Endothelial cell of umbilical vein (primary cell): Measurements from ENCODE around the gene RGS8. TPM values are rescaled to one million over a fixed set of nuclear protein-coding genes. Genes with fewer than 3 reads are reported as not detected.

Source experiments
- BruUV-seq: library from RNA; stranded (reverse); fragments of 400-500 nt; replicated peaks from 2 replicates; lab custom pipeline; 2021; lab: Mats Ljungman, UMichigan
- CTCF ChIA-PET: fragments of 300-600, 350-600 bp; sonication (Branson Sonifier 250); formaldehyde crosslinking; loops from one replicate; lab custom pipeline; 2021; ENCODE audit warnings: antibody characterized with exemption, inconsistent platforms; lab: Charles Lee
- POLR2A ChIA-PET: fragments of 300-600, 350-600 bp; sonication (Branson Sonifier 250); formaldehyde crosslinking; loops from one replicate; lab custom pipeline; 2021; ENCODE audit warnings: antibody characterized with exemption, inconsistent platforms; lab: Charles Lee
- DNase-seq: peaks from one replicate; pipeline ENCODE4 v3.0.0-alpha.2; 2011; ENCODE audit warnings: low read depth, low spot score
- FAIRE-seq: peaks from 2 replicates; lab custom pipeline; 2011; peaks lifted over from hg19 to GRCh38; lab: Jason Lieb, UNC
- H2AFZ ChIP-seq: 2 replicates; pipeline ENCODE4 v1.6.0; 2012; ENCODE audit warnings: low read depth, low read length, control low read depth, inconsistent platforms
- H3K27ac ChIP-seq: 2 replicates; pipeline ENCODE4 v1.5.1; 2011; ENCODE audit warnings: low read depth, mild to moderate bottlenecking, control low read depth, low read length, moderate library complexity; ENCODE audit not compliant: insufficient read depth
- H3K27me3 ChIP-seq, 2 experiments: 2 replicates each; pipeline versions ENCODE4 v1.6.0 to v1.6.1; 2011; ENCODE audit warnings: low read length in 2 of 2, mixed read lengths in 1 of 2; ENCODE audit not compliant: control insufficient read depth in 2 of 2, insufficient read depth in 2 of 2
- H3K36me3 ChIP-seq, 2 experiments: 2 replicates in 1 of 2; 3 replicates in 1 of 2; pipeline ENCODE4 v1.5.1; 2011; ENCODE audit warnings: low read length in 2 of 2, mild to moderate bottlenecking in 1 of 2, moderate library complexity in 1 of 2; ENCODE audit not compliant: control insufficient read depth in 2 of 2, insufficient read depth in 2 of 2; ENCODE audit errors: extremely low read depth in 1 of 2
- H3K4me1 ChIP-seq: 3 replicates; pipeline ENCODE4 v1.5.1; 2011; ENCODE audit warnings: mild to moderate bottlenecking, low read length; ENCODE audit not compliant: control insufficient read depth, insufficient read depth; ENCODE audit errors: extremely low read depth
- H3K4me2 ChIP-seq: 2 replicates; pipeline ENCODE4 v1.6.1; 2011; ENCODE audit warnings: low read length, control low read depth, mixed read lengths; ENCODE audit not compliant: insufficient read depth
- H3K4me3 ChIP-seq, 3 experiments: fragments of 200-600 bp in 1 of 3; sonication (generic), shearing (Covaris generic) in 1 of 3; replicated peaks in 1 of 3; 2 replicates each; pipeline ENCODE4 v1.5.1; 2011 to 2016; ENCODE audit warnings: control low read depth in 3 of 3, low read length in 3 of 3, mild to moderate bottlenecking in 2 of 3, inconsistent platforms in 1 of 3, low read depth in 1 of 3, moderate library complexity in 1 of 3; ENCODE audit not compliant: insufficient read depth in 1 of 3
- H3K79me2 ChIP-seq: 2 replicates; pipeline ENCODE4 v1.6.0; 2012; ENCODE audit warnings: low read length, inconsistent platforms; ENCODE audit not compliant: control insufficient read depth, insufficient read depth
- H3K9ac ChIP-seq: replicated peaks from 2 replicates; pipeline ENCODE3; 2011; ENCODE audit warnings: low read length, control low read depth; ENCODE audit not compliant: insufficient read depth; ENCODE audit errors: extremely low read depth
- H3K9me1 ChIP-seq: replicated peaks from 3 replicates; pipeline ENCODE4 v1.6.0; 2011; ENCODE audit warnings: mild to moderate bottlenecking, low read length; ENCODE audit not compliant: control insufficient read depth, insufficient read depth; ENCODE audit errors: extremely low read depth
- H3K9me3 ChIP-seq: replicated peaks from 2 replicates; pipeline ENCODE4 v1.5.1; 2012; ENCODE audit warnings: low read length, inconsistent platforms; ENCODE audit not compliant: control insufficient read depth, insufficient read depth
- H4K20me1 ChIP-seq: replicated peaks from 2 replicates; pipeline ENCODE3; 2011; ENCODE audit warnings: mild to moderate bottlenecking, low read length; ENCODE audit not compliant: control insufficient read depth, insufficient read depth; ENCODE audit errors: extremely low read depth
- EZH2 ChIP-seq: IDR thresholded peaks from 2 replicates; pipeline ENCODE4 v1.6.1; 2012; ENCODE audit warnings: borderline replicate concordance, low read depth, mild to moderate bottlenecking, moderate library complexity, low read length, inconsistent platforms; ENCODE audit not compliant: severe bottlenecking
- FOS ChIP-seq: IDR thresholded peaks from 2 replicates; pipeline ENCODE4 v1.6.1; 2011; ENCODE audit warnings: mild to moderate bottlenecking, low read length, moderate library complexity, borderline replicate concordance; ENCODE audit not compliant: insufficient read depth
- dilution Hi-C: fragments of 300-500 bp; cut with MboI; formaldehyde crosslinking; loops from one replicate; pipeline ENCODE4 v1.15.0; 2019; ENCODE audit warnings: low sequenced_read_pairs; ENCODE audit not compliant: extremely low pct_ligation_motif_present
- intact Hi-C: fragments of 100-400 bp; cut with micrococcal nuclease; formaldehyde crosslinking; loops from one replicate; pipeline ENCODE4 v1.10.0; 2022
- polyA plus RNA-seq, 4 experiments: library from polyadenylated mRNA; depleted of rRNA in 3 of 4; stranded (reverse) in 3 of 4; unstranded in 1 of 4; fragments of >200 nt; gene quantifications; 2 replicates each; pipeline versions ENCODE4 v1.2.1 to v1.2.3, GENCODE V29; 2011 to 2012; ENCODE audit warnings: missing spikeins in 1 of 4
- total RNA-seq: library from RNA; stranded (reverse); gene quantifications from 2 replicates; pipeline ENCODE4 v1.2.3, GENCODE V29; 2021
- TF ChIP-seq, protein P1 (sequence below), 2 donors: IDR thresholded peaks; 1 replicate in 1 of 2; 2 replicates in 1 of 2; pipeline ENCODE4 v1.5.1; 2011; ENCODE audit warnings: low read length in 2 of 2, mild to moderate bottlenecking in 2 of 2, moderate library complexity in 2 of 2, control low read depth in 1 of 2, inconsistent platforms in 1 of 2, low read depth in 1 of 2; ENCODE audit not compliant: insufficient read depth in 1 of 2; ENCODE audit errors: extremely low read depth in 1 of 2
- TF ChIP-seq, protein P2 (sequence below): IDR thresholded peaks from 2 replicates; pipeline ENCODE4 v1.6.1; 2011; ENCODE audit not compliant: insufficient read depth, insufficient read length

RGS8 gene
- total and polyA plus RNA-seq, 2 donors (not counting 3 experiments of a cell fraction or from before 2014, with no cell fraction given) = not detected

DNA sequence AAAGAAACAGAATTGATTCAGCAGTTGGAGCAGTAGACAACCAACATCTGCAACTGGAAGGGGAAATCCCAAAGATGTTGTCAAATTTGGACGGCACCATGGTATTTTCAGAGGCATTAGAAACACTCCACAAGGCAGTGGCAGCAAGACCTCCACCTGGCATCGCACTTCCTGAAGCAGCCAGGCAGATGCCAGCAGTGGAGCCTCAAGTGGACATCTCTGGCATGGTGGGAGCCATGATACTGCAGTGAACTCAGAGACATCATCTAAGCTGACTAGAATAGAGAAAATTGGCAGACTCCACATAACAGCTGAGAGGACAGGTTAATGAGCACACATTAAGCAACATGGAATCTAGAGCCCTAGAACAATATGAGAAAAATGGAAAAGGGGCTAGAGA is 33.9 kb upstream of the RGS8 start:
- Histone ChIP-seq H4K20me1 (no peaks in the 10 kb centered on the region), H2AFZ (no peak overlapping the region), H3K27ac (no peak overlapping the region), H3K4me2 (no peak overlapping the region), H3K27me3 (no peaks in the 10 kb centered on the region), H3K79me2 (no peaks in the 10 kb centered on the region), H3K9me1 (no peaks in the 10 kb centered on the region), H3K9me3 (no peaks in the 10 kb centered on the region), H3K9ac (no peak overlapping the region), H3K4me1 (no peaks in the 10 kb centered on the region), H3K36me3 (no peaks in the 10 kb centered on the region), H3K4me3 (no peak overlapping the region)
- dilution Hi-C loops = no loop called here
- DNase-seq (no peak), FAIRE-seq (no peak)
- ChIA-PET CTCF (no interaction called here), POLR2A (no interaction called here)
- intact Hi-C loops = no loop called here
- TF ChIP-seq, protein P1, sequence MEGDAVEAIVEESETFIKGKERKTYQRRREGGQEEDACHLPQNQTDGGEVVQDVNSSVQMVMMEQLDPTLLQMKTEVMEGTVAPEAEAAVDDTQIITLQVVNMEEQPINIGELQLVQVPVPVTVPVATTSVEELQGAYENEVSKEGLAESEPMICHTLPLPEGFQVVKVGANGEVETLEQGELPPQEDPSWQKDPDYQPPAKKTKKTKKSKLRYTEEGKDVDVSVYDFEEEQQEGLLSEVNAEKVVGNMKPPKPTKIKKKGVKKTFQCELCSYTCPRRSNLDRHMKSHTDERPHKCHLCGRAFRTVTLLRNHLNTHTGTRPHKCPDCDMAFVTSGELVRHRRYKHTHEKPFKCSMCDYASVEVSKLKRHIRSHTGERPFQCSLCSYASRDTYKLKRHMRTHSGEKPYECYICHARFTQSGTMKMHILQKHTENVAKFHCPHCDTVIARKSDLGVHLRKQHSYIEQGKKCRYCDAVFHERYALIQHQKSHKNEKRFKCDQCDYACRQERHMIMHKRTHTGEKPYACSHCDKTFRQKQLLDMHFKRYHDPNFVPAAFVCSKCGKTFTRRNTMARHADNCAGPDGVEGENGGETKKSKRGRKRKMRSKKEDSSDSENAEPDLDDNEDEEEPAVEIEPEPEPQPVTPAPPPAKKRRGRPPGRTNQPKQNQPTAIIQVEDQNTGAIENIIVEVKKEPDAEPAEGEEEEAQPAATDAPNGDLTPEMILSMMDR (IDR thresholded peaks at IDR 0.05; ENCODE audit: extremely low read depth in 1 of 2, insufficient read depth in 1 of 2, low read depth in 1 of 2, low read length in 2 of 2) = no peak
- TF ChIP-seq FOS (no peak), EZH2 (no peak)
- TF ChIP-seq, protein P2, sequence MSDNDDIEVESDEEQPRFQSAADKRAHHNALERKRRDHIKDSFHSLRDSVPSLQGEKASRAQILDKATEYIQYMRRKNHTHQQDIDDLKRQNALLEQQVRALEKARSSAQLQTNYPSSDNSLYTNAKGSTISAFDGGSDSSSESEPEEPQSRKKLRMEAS = no peak
- no TSS peak for BruUV-seq
